ENCODE results near the gene COL25A1.

DNA sequence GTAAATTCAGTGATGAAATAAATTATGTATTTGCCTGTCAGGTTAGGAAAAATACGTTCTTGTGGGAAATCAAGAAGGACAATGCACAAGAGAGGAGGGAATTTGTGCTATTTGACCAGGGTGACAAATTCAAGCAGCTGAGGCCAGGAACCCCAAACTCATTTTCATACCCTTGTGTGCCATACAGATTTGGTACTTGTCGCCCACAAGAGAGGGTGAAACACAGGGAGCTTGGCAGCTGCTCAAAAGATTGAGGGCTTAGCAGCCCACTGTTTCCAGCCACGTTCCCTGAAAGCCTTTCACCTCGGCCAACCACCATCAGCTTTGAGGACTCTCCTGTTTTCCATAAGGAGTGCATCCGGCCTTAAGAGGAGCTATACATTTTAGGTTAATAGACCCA, 111.2 kb downstream of the COL25A1 start:
- TF ChIP-seq, protein P1, sequence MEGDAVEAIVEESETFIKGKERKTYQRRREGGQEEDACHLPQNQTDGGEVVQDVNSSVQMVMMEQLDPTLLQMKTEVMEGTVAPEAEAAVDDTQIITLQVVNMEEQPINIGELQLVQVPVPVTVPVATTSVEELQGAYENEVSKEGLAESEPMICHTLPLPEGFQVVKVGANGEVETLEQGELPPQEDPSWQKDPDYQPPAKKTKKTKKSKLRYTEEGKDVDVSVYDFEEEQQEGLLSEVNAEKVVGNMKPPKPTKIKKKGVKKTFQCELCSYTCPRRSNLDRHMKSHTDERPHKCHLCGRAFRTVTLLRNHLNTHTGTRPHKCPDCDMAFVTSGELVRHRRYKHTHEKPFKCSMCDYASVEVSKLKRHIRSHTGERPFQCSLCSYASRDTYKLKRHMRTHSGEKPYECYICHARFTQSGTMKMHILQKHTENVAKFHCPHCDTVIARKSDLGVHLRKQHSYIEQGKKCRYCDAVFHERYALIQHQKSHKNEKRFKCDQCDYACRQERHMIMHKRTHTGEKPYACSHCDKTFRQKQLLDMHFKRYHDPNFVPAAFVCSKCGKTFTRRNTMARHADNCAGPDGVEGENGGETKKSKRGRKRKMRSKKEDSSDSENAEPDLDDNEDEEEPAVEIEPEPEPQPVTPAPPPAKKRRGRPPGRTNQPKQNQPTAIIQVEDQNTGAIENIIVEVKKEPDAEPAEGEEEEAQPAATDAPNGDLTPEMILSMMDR (IDR thresholded peaks at IDR 0.05; ENCODE audit: insufficient read depth, low read depth, low read length): no peak
- no peak for TF ChIP-seq EZH2 (IDR thresholded peaks at IDR 0.05; ENCODE audit: insufficient read depth, low read length)

All from astrocyte (in vitro differentiated cells and primary cell).